ENCODE results near the gene NOVA2.

- TF ChIP-seq POLR2AphosphoS5 (IDR thresholded peaks at IDR 0.05) (no peak), CTCF (IDR thresholded peaks at IDR 0.05; ENCODE audit: poor library complexity, severe bottlenecking) (no peak), EZH2 (IDR thresholded peaks at IDR 0.05; ENCODE audit: borderline replicate concordance, insufficient read depth, low read length, poor library complexity, severe bottlenecking) (no peak), EP300 (conservative IDR thresholded peaks at IDR 0.05; ENCODE audit: poor library complexity, severe bottlenecking) (no peak), MXI1 (conservative IDR thresholded peaks at IDR 0.05; ENCODE audit: poor library complexity, severe bottlenecking) (no peak), REST (IDR thresholded peaks at IDR 0.05; ENCODE audit: borderline replicate concordance) (no peak), TAF1 (IDR thresholded peaks at IDR 0.05; ENCODE audit: low read depth) (no peak), SMC3 (conservative IDR thresholded peaks at IDR 0.05; ENCODE audit: poor library complexity) (no peak)
These were observed 84.3 kb downstream of the NOVA2 start for GRCh38 chr19:45889210-45889885.

All from neural cell (in vitro differentiated cells).